CD8-positive, alpha-beta memory T cell (primary cell): ENCODE results near the gene COL5A2. TPM values are rescaled to one million over a fixed set of nuclear protein-coding genes. Genes with fewer than 3 reads are reported as not detected.

ENCODE experiments used
- CTCF ChIA-PET: fragments of 350-600 bp; sonication (Branson Sonifier 250); formaldehyde crosslinking; loops from one replicate; lab custom pipeline; 2021; ENCODE audit warnings: antibody characterized with exemption; lab: Charles Lee
- POLR2A ChIA-PET: fragments of 350-600 bp; sonication (Branson Sonifier 250); formaldehyde crosslinking; loops from one replicate; lab custom pipeline; 2021; ENCODE audit warnings: antibody characterized with exemption; lab: Charles Lee
- DNase-seq, 5 donors: peaks; one replicate each; pipeline versions ENCODE4 v3.0.0 to v3.0.0-alpha.2; 2020 to 2022; ENCODE audit warnings: mixed read lengths in 1 of 5
- H3K27ac ChIP-seq: one replicate; pipeline ENCODE4 v1.7.0; 2013; ENCODE audit warnings: low read depth, mild to moderate bottlenecking, low read length, moderate library complexity
- H3K27me3 ChIP-seq: 2 replicates; pipeline ENCODE4 v1.7.0; 2013; ENCODE audit warnings: low read length, mild to moderate bottlenecking; ENCODE audit not compliant: insufficient read depth, poor library complexity, severe bottlenecking
- H3K36me3 ChIP-seq: 2 replicates; pipeline ENCODE4 v1.7.0; 2013; ENCODE audit warnings: mild to moderate bottlenecking, low read length, moderate library complexity; ENCODE audit not compliant: insufficient read depth
- H3K4me1 ChIP-seq: 2 replicates; pipeline ENCODE4 v1.7.0; 2013; ENCODE audit warnings: mild to moderate bottlenecking, low read length, moderate library complexity; ENCODE audit not compliant: insufficient read depth
- H3K4me3 ChIP-seq: 2 replicates; pipeline ENCODE4 v1.7.0; 2013; ENCODE audit warnings: mild to moderate bottlenecking, low read length
- H3K9me3 ChIP-seq: 2 replicates; pipeline ENCODE4 v1.7.0; 2013; ENCODE audit warnings: mild to moderate bottlenecking, low read length
- H3K27ac Mint-ChIP-seq, 8 donors: one replicate each; pipeline ENCODE4 v1.8.0; 2020 to 2021; ENCODE audit warnings: mixed read lengths in 8 of 8, mild to moderate bottlenecking in 6 of 8, inconsistent platforms in 3 of 8, moderate library complexity in 3 of 8
- H3K27me3 Mint-ChIP-seq, 2 donors: one replicate each; pipeline ENCODE4 v1.8.0; 2020 to 2021; ENCODE audit warnings: mixed read lengths in 2 of 2, mild to moderate bottlenecking in 1 of 2, moderate library complexity in 1 of 2
- H3K36me3 Mint-ChIP-seq, 3 donors: one replicate each; pipeline ENCODE4 v1.8.0; 2020 to 2021; ENCODE audit warnings: mixed read lengths in 3 of 3, inconsistent platforms in 1 of 3, mild to moderate bottlenecking in 1 of 3
- H3K4me1 Mint-ChIP-seq, 3 donors: one replicate each; pipeline ENCODE4 v1.8.0; 2020 to 2021; ENCODE audit warnings: mixed read lengths in 3 of 3, inconsistent platforms in 1 of 3, mild to moderate bottlenecking in 1 of 3
- H3K4me3 Mint-ChIP-seq, 7 donors: one replicate each; pipeline ENCODE4 v1.8.0; 2020 to 2021; ENCODE audit warnings: mixed read lengths in 7 of 7, mild to moderate bottlenecking in 6 of 7, moderate library complexity in 4 of 7, inconsistent platforms in 2 of 7
- H3K9me3 Mint-ChIP-seq, 5 donors: one replicate each; pipeline ENCODE4 v1.8.0; 2020 to 2022; ENCODE audit warnings: mixed read lengths in 5 of 5, mild to moderate bottlenecking in 3 of 5, moderate library complexity in 2 of 5, inconsistent platforms in 1 of 5
- polyA plus RNA-seq: library from polyadenylated mRNA; unstranded; fragments of 300-500 nt; fragmentation: Illumina TruSeq; gene quantifications from one replicate; pipeline ENCODE4 v1.2.3, GENCODE V29; 2021
- total RNA-seq, 2 experiments: library from RNA; stranded (reverse); gene quantifications; one replicate each; pipeline ENCODE4 v1.2.3, GENCODE V29; 2021

The COL5A2 gene
- total and polyA plus RNA-seq, 3 experiments from 2014 or later, result 0.66 to 1.2 TPM; not detected in 1

DNA sequence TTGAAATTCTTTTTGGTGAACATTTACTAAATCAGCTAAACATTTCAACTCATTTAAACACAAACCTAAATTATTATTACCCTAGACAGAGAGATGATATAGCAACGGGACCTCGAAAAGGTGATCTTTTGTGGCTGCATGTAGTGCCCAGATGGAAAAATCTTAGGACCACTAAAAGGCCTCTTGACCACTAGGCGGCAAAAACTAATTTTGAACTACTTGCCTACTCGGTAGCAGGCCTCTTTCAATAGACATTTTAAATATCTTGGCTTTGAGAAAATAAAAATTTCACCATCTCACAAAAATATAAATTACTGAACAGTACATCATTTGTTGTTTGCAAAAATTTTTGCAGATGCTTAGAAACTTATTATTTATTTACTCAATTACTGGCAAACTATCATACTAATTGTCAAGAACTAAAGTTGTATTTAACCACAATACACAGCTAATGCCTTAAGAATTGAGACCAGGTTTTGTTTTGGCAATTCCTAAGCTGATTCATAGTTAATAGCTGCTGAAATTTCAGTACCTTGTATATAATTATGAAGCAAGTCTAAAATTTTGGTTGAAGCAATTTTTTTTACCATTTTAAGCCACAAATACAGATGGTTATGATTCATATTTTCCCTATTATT, 196.0 kb downstream of the COL5A2 start:
- no peaks in the 10 kb centered on the region for H3K4me1 ChIP-seq
- no peaks in the 10 kb centered on the region for H3K36me3 Mint-ChIP-seq
- H3K27me3 Mint-ChIP-seq, result no peaks in the 10 kb centered on the region
- DNase-seq, result no peak
- ChIA-PET POLR2A (no interaction called here), CTCF (no interaction called here)
- H3K27ac ChIP-seq, result no peak overlapping the region
- H3K27ac Mint-ChIP-seq, result no peak overlapping the region
- H3K4me3 ChIP-seq, result no peak overlapping the region
- H3K9me3 Mint-ChIP-seq, result no peaks in the 10 kb centered on the region
- no peaks in the 10 kb centered on the region for H3K27me3 ChIP-seq
- no peak overlapping the region for H3K4me3 Mint-ChIP-seq
- peaks cover 0 to 6% (median 3%) of the 10 kb centered on the region in 3 donors for H3K4me1 Mint-ChIP-seq
- no peaks in the 10 kb centered on the region for H3K36me3 ChIP-seq
- no peaks in the 10 kb centered on the region for H3K9me3 ChIP-seq

Other genes starting within 250 kb of the COL5A2 start
- gene COL3A1, start 205.4 kb downstream of the COL5A2 start, total RNA-seq, result under 1 TPM; 0.07 to 0.09 TPM
- gene COL3A1, start 205.4 kb downstream of the COL5A2 start, polyA plus RNA-seq, result not detected